ENCODE measurements around the gene A2ML1.

The A2ML1 gene

GRCh38 chr12:8903646-8904045, 81.2 kb downstream of the A2ML1 start:
- H3K4me3 ChIP-seq (ENCODE audit: low read depth, low read length) = no peak overlapping the region
- TF ChIP-seq CTCF (IDR thresholded peaks at IDR 0.05; ENCODE audit: borderline replicate concordance, insufficient read depth, low read depth, low read length) = no peak

DNA sequence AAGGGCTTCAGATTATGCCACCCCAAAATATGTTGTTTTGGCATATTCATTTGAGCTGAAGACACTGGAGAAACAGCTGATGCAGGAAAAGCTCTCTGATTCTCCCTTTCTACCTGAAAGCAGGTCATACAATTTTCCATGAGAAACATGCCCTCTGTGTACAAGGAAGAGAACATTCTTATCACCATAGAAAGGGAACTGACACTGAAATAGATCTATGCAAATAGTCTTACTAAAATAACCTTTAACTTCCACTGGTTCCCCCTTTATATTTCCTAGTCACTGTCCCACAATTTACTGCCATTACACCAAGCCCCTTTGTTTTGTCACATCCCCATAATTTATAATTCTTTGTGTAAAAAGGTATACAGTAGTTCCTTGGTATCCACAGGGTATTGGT, 82.2 kb downstream of the A2ML1 start:
- TF ChIP-seq CTCF (IDR thresholded peaks at IDR 0.05; ENCODE audit: borderline replicate concordance, insufficient read depth, low read depth, low read length) = no peak
- no peak overlapping the region for H3K4me3 ChIP-seq (ENCODE audit: low read depth, low read length)

DNA sequence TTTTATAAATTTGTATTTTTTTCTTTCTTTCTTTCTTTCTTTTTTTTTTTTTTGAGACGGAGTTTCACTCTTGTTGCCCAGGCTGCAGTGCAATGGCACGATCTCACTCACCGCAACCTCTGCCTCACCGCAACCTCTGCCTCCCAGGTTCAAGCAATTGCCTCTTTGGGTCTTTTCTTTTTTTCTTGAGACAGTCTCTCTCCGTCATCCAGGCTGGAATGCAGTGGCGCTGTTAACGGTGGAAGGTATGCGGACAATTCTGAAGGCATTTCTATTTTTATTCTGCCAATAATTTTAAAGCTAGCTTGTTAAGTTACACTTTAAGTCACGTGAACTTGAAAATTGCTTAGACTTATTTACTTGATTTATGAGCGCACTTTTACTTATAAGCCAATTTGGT, 83.1 kb downstream of the A2ML1 start:
- H3K4me3 ChIP-seq (ENCODE audit: low read depth, low read length) = no peak overlapping the region
- TF ChIP-seq CTCF (IDR thresholded peaks at IDR 0.05; ENCODE audit: borderline replicate concordance, insufficient read depth, low read depth, low read length) = no peak

DNA sequence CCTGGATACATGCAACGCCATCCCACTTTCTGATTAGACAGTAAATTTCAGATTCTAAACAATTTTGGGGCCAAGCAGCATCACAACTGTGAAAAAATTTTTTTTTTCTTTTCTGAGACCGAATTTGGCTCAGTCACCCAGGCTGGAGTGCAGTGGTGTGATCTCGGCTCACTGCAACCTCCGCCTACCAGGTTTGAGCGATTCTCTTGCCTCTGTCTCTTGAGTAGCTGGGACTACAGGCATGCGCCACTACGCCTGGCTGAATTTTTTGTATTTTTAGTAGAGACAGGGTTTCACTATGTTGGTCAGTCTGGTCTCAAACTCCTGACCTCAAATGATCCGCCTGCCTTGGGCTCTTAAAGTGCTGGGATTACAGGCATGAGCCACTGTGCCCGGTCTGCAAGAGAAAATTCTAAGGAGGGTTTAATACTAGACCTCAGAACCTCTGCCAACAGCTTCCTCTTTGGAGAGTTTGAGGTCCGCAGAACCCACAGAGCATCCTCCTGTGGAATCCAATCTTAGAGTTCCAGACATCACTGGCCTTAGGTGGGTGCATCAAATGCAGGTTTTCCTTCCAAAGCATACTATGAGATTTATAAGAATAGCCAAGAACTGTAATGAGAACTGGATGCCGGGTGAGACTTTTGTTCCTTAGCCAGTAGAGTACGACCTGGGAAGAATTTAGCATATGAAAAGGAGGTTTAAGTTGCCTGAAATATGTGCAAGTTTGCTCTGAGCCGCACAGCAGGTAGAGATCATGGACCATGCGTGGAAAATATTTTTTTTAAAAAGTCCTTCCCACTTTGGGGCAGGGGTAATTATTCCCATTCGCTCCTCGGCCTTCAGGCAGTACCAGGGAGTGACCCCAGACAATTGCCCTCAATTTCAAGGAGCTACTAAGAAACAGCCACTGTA, 84.1 kb downstream of the A2ML1 start:
- no peak for TF ChIP-seq CTCF (IDR thresholded peaks at IDR 0.05; ENCODE audit: borderline replicate concordance, insufficient read depth, low read depth, low read length)
- H3K4me3 ChIP-seq (ENCODE audit: low read depth, low read length) = no peak overlapping the region

- TF ChIP-seq CTCF (IDR thresholded peaks at IDR 0.05; ENCODE audit: borderline replicate concordance, insufficient read depth, low read depth, low read length) = no peak
- H3K4me3 ChIP-seq (ENCODE audit: low read depth, low read length) = no peak overlapping the region
Measured at GRCh38 chr12:8907513-8907912, 85.1 kb downstream of the A2ML1 start.

DNA sequence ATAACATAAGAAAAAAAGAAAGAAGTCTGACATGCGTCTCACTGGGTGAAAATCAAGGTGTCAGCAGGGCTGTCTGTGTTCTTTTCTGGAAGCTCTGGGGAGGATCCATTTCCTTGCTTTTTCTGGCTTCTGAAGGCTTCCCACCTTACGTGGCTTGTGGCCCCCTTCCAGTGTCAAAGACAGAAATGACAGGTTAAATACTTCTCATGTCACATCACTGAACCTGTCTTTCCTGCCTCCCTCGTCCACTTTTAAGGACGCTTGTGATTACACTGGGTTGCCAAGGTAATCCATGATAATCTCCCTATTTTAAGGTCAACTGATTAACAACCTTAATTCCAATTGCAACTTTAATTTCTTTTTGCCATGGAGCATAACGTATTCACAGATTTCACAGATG, 87.3 kb downstream of the A2ML1 start:
- no peak for TF ChIP-seq CTCF (IDR thresholded peaks at IDR 0.05; ENCODE audit: borderline replicate concordance, insufficient read depth, low read depth, low read length)
- H3K4me3 ChIP-seq (ENCODE audit: low read depth, low read length) = no peak overlapping the region

All from GM12875 (cell line).